GM21723 (cell line): ENCODE data around the gene STK24.
"Not testable (repeated sequence)": the region's sequence is repeated elsewhere in the genome, so short reads cannot be mapped to it uniquely, and the experiment has no call there.

ENCODE experiments used
- ATAC-seq: cut with Tn5 transposase; IDR thresholded peaks from one replicate; pipeline ENCODE4 v1.9.1; 2021; ENCODE audit warnings: mild to moderate bottlenecking, moderate library complexity; ENCODE audit not compliant: unreplicated experiment

The STK24 gene

GRCh38 chr13:98416408-98416807 lies 160.5 kb downstream of the STK24 start:
- ATAC-seq: no peak

- no peak for ATAC-seq
Measured at GRCh38 chr13:98415326-98416070, 161.4 kb downstream of the STK24 start.

GRCh38 chr13:98413796-98414195 lies 163.1 kb downstream of the STK24 start:
- ATAC-seq: no peak

GRCh38 chr13:98413278-98413677 lies 163.6 kb downstream of the STK24 start:
- not testable (repeated sequence) for ATAC-seq

GRCh38 chr13:98411617-98412265 lies 165.2 kb downstream of the STK24 start:
- ATAC-seq: no peak

GRCh38 chr13:98411013-98411412 lies 165.9 kb downstream of the STK24 start:
- ATAC-seq: no peak

GRCh38 chr13:98410612-98411011 lies 166.3 kb downstream of the STK24 start:
- no peak for ATAC-seq

- no peak for ATAC-seq
Measured at GRCh38 chr13:98409281-98409680, 167.6 kb downstream of the STK24 start.

GRCh38 chr13:98407575-98407974 lies 169.3 kb downstream of the STK24 start:
- ATAC-seq: no peak

GRCh38 chr13:98406971-98407370 lies 169.9 kb downstream of the STK24 start:
- ATAC-seq: no peak

GRCh38 chr13:98406427-98406826 lies 170.5 kb downstream of the STK24 start:
- ATAC-seq: no peak

GRCh38 chr13:98405690-98406344 lies 171.1 kb downstream of the STK24 start:
- ATAC-seq: no peak

GRCh38 chr13:98405107-98405571 lies 171.8 kb downstream of the STK24 start:
- no peak for ATAC-seq

- no peak for ATAC-seq
Measured at GRCh38 chr13:98403076-98403475, 173.8 kb downstream of the STK24 start.

GRCh38 chr13:98401934-98402333 lies 175.0 kb downstream of the STK24 start:
- ATAC-seq: no peak

- no peak for ATAC-seq
Measured at GRCh38 chr13:98399756-98400155, 177.2 kb downstream of the STK24 start.

- no peak for ATAC-seq
Measured at GRCh38 chr13:98398581-98398980, 178.3 kb downstream of the STK24 start.

- ATAC-seq: no peak
Measured at GRCh38 chr13:98397861-98398260, 179.0 kb downstream of the STK24 start.

- ATAC-seq: no peak
Measured at GRCh38 chr13:98397221-98397620, 179.7 kb downstream of the STK24 start.

- ATAC-seq: no peak
Measured at GRCh38 chr13:98396071-98396710, 180.7 kb downstream of the STK24 start.
